Mononuclear cell (primary cell): ENCODE results near the gene RAD51B. TPM values are rescaled to one million over a fixed set of nuclear protein-coding genes. Genes with fewer than 3 reads are reported as not detected.

ENCODE experiments used
- H3K27me3 ChIP-seq: 2 replicates; pipeline ENCODE4 v1.6.0; 2011; ENCODE audit warnings: low read length, control low read depth; ENCODE audit not compliant: insufficient read depth
- H3K4me1 ChIP-seq: 2 replicates; pipeline ENCODE4 v1.5.1; 2011; ENCODE audit warnings: mild to moderate bottlenecking, low read length, control low read depth; ENCODE audit not compliant: insufficient read depth
- H3K4me3 ChIP-seq: 2 replicates; pipeline ENCODE4 v1.5.1; 2011; ENCODE audit warnings: mild to moderate bottlenecking, low read length, moderate library complexity
- H3K9me3 ChIP-seq: 2 replicates; pipeline ENCODE4 v1.5.1; 2011; ENCODE audit warnings: low read depth, mild to moderate bottlenecking, control low read depth, low read length
- total RNA-seq: library from RNA; depleted of rRNA; stranded (reverse); fragments of >200 nt; gene quantifications from one replicate; pipeline ENCODE4 v1.2.3, GENCODE V29; 2012

The RAD51B gene
- total RNA-seq, 1 donor: 21.4 TPM

- H3K4me1 ChIP-seq: no peaks in the 10 kb centered on the region
- H3K9me3 ChIP-seq: no peaks in the 10 kb centered on the region
- H3K4me3 ChIP-seq: no peak overlapping the region
- no peaks in the 10 kb centered on the region for H3K27me3 ChIP-seq
Measured at GRCh38 chr14:68050177-68050576, 230.6 kb downstream of the RAD51B start.

DNA sequence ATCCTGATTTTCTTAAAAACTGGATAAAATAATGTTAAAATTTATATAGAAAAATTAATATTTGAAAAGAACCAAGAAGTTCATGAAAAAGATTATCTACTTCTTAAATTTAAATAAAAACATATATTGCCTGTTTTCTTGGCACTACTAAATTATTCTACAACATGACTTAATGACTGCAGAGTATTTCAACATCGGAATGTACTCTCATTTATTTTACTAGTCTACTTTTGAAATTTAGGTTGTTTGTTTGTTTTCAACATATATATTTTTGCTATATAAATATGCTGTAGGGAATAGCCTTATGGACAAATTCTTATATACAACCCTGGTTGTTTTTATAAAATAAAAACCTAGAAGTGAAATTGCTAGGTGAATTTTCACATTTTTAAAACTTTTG lies 231.6 kb downstream of the RAD51B start:
- no peaks in the 10 kb centered on the region for H3K27me3 ChIP-seq
- no peaks in the 10 kb centered on the region for H3K4me1 ChIP-seq
- H3K4me3 ChIP-seq: no peak overlapping the region
- H3K9me3 ChIP-seq: no peaks in the 10 kb centered on the region

- H3K4me3 ChIP-seq: no peak overlapping the region
- H3K27me3 ChIP-seq: no peaks in the 10 kb centered on the region
- H3K9me3 ChIP-seq: peaks cover 14% of the 10 kb centered on the region
- no peaks in the 10 kb centered on the region for H3K4me1 ChIP-seq
Measured at GRCh38 chr14:68060198-68060597, 240.6 kb downstream of the RAD51B start.

DNA sequence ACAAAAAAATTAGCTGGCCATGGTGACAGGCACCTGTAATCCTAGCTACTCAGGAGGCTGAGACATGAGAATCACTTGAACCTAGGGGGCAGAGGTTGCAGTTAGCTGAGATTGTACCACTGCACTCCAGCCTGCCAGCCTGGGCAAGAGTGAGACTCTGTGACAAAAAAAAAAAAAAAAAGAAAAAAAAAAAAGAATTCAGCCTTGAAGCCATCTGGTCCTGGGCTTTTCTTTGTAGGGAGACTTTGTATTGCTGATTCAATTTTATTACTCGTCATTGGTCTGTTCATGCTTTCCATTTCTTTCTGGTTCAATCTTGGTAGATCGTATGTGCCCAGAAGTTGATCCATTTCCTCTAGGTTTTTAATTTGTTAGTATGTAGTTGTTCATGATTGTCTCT lies 243.1 kb downstream of the RAD51B start:
- Histone ChIP-seq H3K4me1 (no peaks in the 10 kb centered on the region), H3K4me3 (no peak overlapping the region), H3K27me3 (no peaks in the 10 kb centered on the region), H3K9me3 (peaks cover 14% of the 10 kb centered on the region)

- H3K9me3 ChIP-seq: peaks cover 27% of the 10 kb centered on the region
- H3K4me3 ChIP-seq: no peak overlapping the region
- H3K4me1 ChIP-seq: no peaks in the 10 kb centered on the region
- H3K27me3 ChIP-seq: no peaks in the 10 kb centered on the region
Measured at GRCh38 chr14:68065322-68065721, 245.7 kb downstream of the RAD51B start.

DNA sequence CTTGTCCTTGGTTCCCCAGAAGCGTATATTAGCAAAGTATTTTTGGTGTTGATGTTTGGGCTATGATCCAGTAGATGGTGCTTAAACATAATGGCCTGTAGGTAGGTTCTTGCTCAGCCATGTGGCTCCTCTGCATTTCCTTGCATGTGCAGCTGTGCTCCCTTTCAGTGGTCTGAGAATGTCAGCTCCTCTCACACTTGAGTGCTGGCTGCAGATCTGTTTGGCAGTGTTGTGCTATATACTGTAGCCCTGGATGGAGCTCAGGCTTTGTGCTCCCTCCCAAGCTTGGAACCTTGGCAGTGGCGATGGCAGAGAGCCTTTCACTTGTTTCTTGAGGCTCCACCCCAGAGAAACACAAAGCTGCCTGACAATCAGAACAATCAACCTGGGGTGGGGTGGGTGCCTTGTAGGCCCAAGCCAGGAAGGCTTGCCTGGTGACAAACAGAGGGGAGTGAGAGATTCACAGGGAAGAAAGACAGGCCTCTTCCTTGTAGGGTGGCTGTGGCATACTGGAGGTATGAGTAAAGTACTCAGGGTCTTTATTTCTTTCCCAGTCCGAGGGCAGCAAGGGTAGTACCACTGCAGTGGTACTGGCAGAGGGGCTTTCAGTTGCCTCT lies 255.3 kb downstream of the RAD51B start:
- Histone ChIP-seq H3K27me3 (no peaks in the 10 kb centered on the region), H3K4me3 (no peak overlapping the region), H3K4me1 (no peaks in the 10 kb centered on the region), H3K9me3 (peaks cover 19% of the 10 kb centered on the region)

GRCh38 chr14:68075382-68076029 lies 255.9 kb downstream of the RAD51B start:
- Histone ChIP-seq H3K27me3 (no peaks in the 10 kb centered on the region), H3K4me1 (no peaks in the 10 kb centered on the region), H3K4me3 (no peak overlapping the region), H3K9me3 (peaks cover 13% of the 10 kb centered on the region)

- Histone ChIP-seq H3K4me3 (no peak overlapping the region), H3K4me1 (no peaks in the 10 kb centered on the region), H3K9me3 (peaks cover 10% of the 10 kb centered on the region), H3K27me3 (no peaks in the 10 kb centered on the region)
Measured at GRCh38 chr14:68076451-68076850, 256.9 kb downstream of the RAD51B start.

GRCh38 chr14:68079941-68080697 lies 260.5 kb downstream of the RAD51B start:
- Histone ChIP-seq H3K27me3 (no peaks in the 10 kb centered on the region), H3K9me3 (no peaks in the 10 kb centered on the region), H3K4me3 (no peak overlapping the region), H3K4me1 (no peaks in the 10 kb centered on the region)

DNA sequence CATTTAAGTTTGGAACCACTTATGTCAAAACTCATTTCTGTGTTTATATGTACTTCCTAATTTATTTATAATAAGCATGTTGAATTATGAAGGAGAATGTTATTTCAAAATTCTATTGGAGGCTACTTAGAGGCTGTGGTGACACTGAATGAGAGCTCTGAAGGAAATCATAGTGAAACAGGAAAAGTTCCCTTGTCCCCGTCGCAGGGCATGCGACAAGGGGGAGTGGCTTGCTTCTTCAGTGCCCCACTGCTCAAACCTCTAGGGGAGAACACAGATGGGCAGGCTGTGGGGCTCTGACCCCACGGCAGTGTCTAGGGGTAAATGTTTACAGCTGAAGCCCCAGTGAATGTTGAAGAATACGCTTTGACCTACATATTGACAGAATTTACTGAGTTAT lies 261.9 kb downstream of the RAD51B start:
- Histone ChIP-seq H3K27me3 (no peaks in the 10 kb centered on the region), H3K4me3 (no peak overlapping the region), H3K9me3 (no peaks in the 10 kb centered on the region), H3K4me1 (no peaks in the 10 kb centered on the region)

DNA sequence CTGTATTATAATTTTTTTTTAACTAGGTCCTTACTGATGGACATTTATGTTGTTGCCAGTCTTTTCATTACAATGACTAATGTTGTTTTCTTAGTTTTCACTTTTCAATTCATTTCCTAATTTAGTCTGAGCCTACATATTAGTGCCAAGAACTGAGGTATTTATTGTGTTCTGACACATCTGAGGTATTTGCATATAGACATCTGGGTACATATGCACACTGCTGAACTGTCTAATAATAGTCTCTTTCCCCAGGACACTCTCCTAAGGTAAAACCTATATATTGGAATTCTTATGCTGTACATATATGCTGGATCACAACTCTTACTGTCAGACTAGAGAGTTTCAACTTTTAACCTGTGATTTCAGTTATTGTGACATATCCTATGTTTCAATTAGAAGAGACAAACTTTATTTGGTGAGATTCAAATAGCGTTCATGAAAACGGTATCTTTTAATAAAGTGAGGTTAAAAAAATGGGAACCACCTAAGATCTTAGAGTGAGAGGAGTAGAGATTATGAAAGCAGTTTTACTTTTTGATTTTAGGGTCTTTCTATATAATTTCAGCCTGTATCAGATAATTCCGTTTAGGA lies 263.2 kb downstream of the RAD51B start:
- Histone ChIP-seq H3K4me3 (no peak overlapping the region), H3K27me3 (no peaks in the 10 kb centered on the region), H3K9me3 (no peaks in the 10 kb centered on the region), H3K4me1 (no peaks in the 10 kb centered on the region)

- peaks cover 3% of the 10 kb centered on the region for H3K4me1 ChIP-seq
- H3K27me3 ChIP-seq: no peaks in the 10 kb centered on the region
- H3K9me3 ChIP-seq: no peaks in the 10 kb centered on the region
- no peak overlapping the region for H3K4me3 ChIP-seq
Measured at GRCh38 chr14:68084256-68084655, 264.7 kb downstream of the RAD51B start.

- H3K4me1 ChIP-seq: peaks cover 3% of the 10 kb centered on the region
- H3K27me3 ChIP-seq: no peaks in the 10 kb centered on the region
- H3K4me3 ChIP-seq: no peak overlapping the region
- H3K9me3 ChIP-seq: no peaks in the 10 kb centered on the region
Measured at GRCh38 chr14:68085742-68086141, 266.2 kb downstream of the RAD51B start.

GRCh38 chr14:68088451-68088854 lies 268.9 kb downstream of the RAD51B start:
- H3K9me3 ChIP-seq: no peaks in the 10 kb centered on the region
- no peaks in the 10 kb centered on the region for H3K27me3 ChIP-seq
- peaks cover 3% of the 10 kb centered on the region for H3K4me1 ChIP-seq
- H3K4me3 ChIP-seq: no peak overlapping the region

DNA sequence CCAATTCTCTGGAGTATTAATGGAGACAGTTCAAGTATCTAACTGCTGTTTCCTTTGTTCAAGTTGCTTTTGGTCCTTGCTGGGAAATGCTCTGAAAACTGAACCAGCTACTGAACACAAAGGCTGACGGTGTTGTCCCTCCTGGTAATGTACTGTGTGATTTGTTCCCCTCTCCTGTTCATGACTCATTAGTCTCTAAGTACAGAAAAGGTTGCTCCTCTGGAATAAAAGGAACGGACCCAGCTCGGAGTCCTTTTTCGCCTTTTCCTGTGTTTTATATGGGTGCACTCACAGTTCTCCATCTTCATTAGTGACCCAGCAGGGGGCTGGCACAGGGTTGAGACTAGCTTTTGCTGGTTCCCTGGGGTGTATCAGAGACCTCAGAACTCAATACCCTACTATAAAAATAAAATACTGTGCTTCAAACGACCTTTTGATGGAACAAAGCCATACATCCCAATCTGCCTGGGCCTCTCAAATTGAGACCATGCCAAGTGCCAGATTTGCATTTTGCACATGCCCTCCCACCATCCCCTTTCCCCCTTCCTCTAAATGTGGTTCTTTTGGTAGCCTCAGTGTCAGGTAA lies 269.7 kb downstream of the RAD51B start:
- Histone ChIP-seq H3K4me1 (peaks cover 3% of the 10 kb centered on the region), H3K27me3 (no peaks in the 10 kb centered on the region), H3K9me3 (no peaks in the 10 kb centered on the region), H3K4me3 (no peak overlapping the region)
